ENCODE measurements around the gene TTC21A.

Gene TTC21A

GRCh38 chr3:39137435-39137936, 30.0 kb downstream of the TTC21A start:
- no peak for DNase-seq (ENCODE audit: low read depth)

GRCh38 chr3:39137991-39138803, 30.7 kb downstream of the TTC21A start:
- DNase-seq (ENCODE audit: low read depth), result no peak

DNA sequence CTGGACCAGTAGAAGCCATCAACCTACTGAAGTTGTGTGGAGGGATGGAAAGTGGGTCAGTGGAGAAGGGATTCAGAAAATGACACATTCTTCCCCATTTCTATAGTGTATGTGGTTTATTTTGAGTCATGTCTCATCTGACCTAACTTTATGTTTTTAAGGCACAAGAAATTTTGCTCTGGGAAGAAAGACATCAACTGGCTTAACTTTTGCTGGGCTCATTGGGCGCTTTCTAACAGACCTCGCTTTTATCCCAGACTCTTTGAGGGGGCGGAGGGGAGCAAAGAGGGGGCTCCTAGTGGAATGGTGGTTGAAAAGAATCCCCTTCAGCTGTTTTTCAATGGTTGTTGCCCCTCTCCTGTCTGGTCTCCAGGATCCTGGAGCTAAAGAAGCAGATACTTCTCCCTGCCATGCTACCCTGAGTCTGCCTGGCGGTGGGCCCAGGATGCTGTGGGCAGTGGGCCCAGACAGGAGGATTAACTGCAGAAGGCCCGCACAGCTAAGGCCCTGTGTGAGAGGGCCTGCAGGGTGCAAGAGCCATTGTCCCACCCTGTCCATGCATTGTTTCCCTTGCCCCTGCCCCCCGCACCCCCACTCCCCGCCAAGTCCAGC, 31.4 kb downstream of the TTC21A start:
- DNase-seq (ENCODE audit: low read depth), result no peak

GRCh38 chr3:39139442-39139841, 32.0 kb downstream of the TTC21A start:
- no peak for DNase-seq (ENCODE audit: low read depth)

DNA sequence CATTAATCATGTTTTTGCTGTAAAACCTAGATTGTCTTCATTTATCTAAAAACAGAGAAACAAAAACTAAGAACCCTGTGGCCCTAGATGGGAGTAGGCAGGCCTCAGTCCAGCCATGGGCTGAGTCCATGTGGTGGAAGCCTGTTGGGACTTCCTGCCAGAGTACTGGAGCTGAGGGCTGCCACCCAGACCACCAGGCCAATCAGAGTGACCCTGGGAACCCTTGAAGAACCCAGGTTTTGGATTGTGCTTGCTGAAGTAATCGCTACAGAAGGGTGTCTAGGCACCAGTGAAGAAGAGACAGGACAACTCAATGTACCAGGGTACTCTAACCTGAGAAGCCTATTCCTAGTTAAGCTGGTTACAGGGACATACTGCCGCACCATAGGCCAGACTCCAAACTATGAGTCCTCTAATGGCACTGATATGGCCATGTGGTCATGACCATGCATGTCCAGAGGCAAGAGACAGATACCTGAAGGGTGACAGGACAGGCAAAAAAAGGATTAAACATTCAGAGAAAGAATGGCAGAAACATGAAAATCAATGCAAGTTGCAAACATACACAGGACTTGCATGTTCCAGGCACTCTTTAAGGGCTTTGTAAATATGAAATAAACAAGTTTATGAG, 33.0 kb downstream of the TTC21A start:
- no peak for DNase-seq (ENCODE audit: low read depth)

GRCh38 chr3:39141171-39141995, 33.9 kb downstream of the TTC21A start:
- DNase-seq (ENCODE audit: low read depth), result no peak

DNA sequence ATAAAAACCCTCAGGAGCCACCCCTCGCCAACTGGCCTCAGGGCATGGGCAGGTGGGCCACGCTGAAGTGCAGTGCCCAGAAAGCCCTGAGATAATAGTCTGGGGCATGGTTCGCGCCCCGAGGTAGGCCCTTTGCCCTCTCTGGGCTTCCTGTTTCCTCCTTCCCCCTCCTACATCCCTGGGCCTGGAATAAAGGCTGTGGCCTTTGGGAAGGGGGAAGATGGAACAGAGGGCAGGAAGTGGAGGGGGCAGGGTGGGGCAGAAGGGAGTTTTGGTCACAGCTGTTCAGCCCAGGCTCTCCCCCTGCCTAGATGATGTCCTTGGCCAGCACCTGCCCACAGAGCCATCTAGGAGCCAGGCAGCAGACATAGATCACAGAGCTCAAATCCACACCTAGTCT, 34.6 kb downstream of the TTC21A start:
- DNase-seq (ENCODE audit: low read depth), result no peak

- no peak for DNase-seq (ENCODE audit: low read depth)
These were observed 35.8 kb downstream of the TTC21A start for GRCh38 chr3:39143051-39143885.

DNA sequence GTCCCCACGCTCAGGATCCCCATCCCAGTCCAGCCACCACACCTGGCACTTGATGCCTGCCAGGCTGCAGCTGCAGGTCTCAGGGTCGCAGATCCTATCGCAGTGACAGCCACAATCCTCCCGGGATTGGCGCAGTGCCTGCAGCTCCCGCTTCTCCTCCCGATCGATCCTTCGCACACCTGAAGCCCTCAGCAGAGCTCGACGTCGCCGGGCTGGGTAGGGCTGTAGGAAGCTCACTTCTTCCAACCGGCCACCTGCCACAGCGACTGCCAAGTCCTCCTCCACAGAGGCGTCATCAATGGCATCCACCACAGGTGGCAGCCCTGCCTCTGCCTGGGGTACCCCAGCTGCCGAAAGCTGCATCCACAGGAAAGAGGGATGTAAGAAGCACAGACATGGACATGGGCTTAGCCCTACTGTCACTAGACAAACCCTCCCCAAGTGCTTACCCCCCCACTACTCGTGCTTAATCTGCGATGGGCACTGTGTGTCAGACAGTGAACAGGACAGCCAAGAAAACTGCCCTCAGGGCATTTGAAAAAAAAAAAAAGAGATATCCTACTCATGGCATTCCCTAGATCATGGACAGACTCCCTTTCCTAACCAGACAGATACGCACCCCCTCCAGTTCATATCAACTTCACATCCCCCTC, 36.7 kb downstream of the TTC21A start:
- no peak for DNase-seq (ENCODE audit: low read depth)

- DNase-seq (ENCODE audit: low read depth), result no peak
These were observed 37.4 kb downstream of the TTC21A start for GRCh38 chr3:39144748-39145380.

DNA sequence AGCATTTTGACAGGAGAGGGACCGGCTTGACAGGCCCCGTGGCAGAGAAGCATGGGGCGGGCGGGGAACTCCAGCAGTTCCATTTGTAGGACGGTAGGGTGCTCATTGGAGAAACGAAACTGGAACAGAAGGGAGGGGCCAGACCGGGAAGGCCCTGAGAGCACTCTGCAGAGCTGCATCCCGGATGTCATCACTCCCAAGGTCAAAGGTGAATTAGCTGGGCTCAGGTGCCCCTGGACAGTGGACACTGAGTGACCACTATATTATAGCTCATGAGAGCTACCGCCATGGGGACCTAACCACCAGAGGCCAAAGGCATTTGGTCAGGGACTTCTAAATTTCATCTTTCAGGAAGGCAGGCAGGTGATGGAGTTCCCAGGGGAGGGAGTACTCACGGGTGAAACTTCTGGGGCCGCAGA, 38.6 kb downstream of the TTC21A start:
- DNase-seq (ENCODE audit: low read depth), result no peak

GRCh38 chr3:39146611-39147591, 39.4 kb downstream of the TTC21A start:
- DNase-seq (ENCODE audit: low read depth), result peak; percentile 95

DNA sequence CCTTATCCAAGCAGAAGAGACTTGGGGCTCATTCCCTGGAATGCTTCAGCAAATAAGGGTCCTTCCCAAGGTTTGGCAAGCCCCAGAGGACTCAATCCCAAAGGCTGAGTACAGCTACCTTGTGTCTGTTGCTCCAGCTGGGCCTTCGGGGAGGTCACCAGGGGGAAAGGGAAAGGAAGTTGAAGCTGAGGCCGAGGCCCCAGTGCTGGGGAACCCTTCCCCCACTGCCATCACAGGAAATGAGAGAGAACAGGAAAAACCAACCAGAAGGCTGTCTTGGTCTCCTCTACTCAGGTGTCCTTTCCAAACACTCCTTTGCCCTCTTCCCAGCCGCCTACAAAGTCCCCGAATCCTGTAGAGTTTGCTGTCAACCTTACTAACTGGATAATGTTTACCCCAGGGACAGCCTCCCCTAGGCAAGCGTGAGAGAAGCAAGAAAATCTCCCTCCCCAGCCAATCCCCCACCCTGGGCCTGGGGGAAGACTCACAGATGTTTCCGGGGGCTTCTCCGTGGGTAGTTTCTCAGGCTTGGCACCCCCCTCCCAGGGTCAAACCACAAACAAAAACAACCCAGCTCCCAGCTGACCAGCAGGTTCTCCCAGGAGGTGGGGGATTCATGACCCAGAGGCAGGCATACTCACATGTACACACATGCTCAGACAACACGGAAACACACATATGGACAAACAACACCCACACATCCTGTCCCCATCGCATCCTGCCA, 40.4 kb downstream of the TTC21A start:
- no peak for DNase-seq (ENCODE audit: low read depth)

- DNase-seq (ENCODE audit: low read depth), result no peak
These were observed 41.1 kb downstream of the TTC21A start for GRCh38 chr3:39148435-39149058.

DNA sequence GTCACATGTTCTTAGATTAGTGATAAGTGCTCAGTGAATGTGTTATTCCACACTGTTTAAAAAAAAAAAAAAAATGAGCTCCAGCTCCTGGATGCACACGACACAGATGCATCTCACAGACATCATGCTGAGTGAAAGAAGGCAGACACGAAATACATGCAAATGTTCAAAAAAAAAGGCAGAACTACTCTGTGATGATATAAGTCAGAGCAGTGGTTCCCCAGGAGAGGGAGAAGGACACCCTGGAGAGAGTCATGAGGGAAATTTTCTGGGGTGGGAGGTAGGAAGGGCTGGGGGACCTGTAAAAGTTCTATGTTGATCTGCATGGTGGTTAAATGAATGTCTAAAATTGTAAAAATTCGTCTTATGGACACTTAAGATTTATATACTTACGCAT, 41.6 kb downstream of the TTC21A start:
- DNase-seq (ENCODE audit: low read depth), result no peak

- DNase-seq (ENCODE audit: low read depth), result no peak
These were observed 42.1 kb downstream of the TTC21A start for GRCh38 chr3:39149498-39150147.

DNA sequence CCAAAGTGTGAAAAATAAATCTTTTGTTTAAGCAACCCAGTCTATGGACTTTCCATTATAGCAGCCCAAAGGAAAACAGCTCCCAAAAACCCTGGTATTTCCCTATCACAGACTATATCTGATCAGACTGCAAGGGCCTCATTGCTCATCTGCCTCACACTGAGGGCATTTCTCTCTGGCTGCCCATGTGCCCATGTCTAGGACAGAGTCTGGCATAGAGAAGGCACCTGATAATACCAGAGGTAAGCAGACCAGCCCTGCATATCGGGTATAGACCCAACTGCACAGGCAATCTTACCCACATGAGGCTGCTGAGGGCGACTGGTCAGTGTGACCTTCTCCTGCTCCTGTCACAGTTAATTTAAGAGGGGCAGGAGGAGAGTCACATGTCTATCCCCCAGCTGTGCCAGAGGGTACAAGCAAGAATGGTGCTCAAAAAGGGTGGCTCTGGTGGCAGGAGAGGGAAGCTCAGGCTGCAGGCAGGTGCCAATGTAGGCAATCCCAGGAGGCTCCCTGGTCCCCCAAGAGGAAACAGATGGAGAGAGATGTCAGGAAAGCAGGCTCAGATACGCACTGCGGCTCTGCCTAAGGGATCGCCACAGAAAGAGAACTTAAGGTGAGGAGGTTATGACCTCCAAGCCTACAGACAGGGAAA, 42.8 kb downstream of the TTC21A start:
- no peak for DNase-seq (ENCODE audit: low read depth)

All from fibroblast of the conjunctiva (primary cell).